Measurements from ENCODE around the gene GRID1.

- TF ChIP-seq GATA3 (IDR thresholded peaks at IDR 0.05; ENCODE audit: low read depth, low read length) (no peak), GATA2 (IDR thresholded peaks at IDR 0.05; ENCODE audit: low read depth, low read length) (no peak)
Observed at GRCh38 chr10:86027346-86027745, 339.2 kb downstream of the GRID1 start.

All from SH-SY5Y (cell line).